ENCODE data around the gene STX19.

Gene STX19

DNA sequence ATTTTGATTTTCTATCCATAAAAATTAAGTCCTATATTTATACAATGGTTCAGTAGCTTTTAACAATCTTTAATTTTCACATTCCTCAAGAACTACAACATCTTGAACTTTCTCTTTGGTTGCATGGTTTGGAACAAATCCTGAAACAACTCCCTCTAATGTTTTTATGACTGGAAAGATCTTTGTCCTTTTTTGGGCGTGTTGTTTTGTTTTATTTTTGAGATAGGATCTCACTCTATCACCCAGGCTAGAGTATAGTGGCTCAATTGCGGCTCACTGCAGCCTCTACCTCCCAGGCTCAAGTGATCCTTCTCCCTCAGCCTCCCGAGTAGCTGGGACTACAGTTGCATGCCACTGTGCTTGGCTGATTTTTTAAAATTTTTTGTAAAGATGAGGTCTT lies 4.0 kb downstream of the STX19 start:
- no peak for DNase-seq

DNA sequence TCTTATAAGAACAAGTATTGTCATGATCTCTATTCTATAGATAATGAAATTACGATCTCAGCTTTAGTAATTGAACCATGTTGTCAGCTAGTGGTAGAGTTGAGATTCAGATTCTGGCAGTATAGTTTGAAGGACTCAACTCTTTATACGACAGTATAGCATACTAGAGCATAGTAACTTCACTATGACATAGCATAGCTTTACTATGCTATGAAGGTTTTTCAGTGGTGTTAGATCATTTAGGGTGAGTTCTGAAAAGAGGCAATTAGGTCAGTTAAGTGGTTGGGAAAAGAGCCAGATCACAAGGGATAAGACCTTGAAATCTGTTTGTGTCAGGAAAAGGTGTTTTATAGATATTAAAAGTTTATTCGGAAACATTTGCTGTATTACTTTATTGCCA lies 8.1 kb downstream of the STX19 start:
- DNase-seq = no peak

DNA sequence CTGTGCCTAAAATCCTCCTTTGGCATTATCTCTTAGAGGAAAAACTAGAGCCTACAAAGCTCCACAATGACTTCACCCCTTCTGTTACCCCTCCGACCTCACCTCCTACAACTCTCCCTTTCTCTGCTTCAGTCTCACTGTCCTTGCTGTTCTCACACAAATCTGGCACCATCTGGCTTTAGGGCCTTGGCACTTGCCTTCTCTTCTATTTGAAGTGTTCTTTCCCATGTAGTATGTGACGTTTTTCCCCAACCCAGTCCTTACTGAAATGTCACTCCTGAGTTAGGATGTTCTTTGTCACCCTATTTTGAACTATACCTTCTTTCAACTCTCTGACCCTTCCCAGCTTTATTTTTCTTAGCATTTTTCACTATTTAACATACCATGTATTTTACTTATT lies 8.7 kb downstream of the STX19 start:
- DNase-seq = no peak

DNA sequence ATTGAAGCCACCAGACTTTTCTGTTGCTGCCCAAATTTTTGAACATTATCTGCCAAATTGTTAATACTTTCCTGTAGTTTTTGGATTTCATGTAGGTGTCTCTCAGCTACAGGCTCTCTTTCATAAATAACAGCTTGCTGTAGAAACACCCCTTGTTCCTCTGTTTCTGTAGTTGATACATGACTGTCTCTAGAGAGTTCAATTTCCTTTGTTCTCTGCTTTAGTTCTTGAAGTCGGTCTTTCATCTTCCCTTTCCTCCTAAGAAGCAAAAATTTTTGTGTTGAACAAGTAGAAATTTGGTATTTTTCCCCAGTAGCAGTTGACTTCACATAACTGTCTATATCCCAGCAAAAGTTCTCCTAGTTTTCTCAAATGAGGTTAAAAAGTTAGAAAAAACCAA lies 13.4 kb downstream of the STX19 start:
- DNase-seq = no peak

DNA sequence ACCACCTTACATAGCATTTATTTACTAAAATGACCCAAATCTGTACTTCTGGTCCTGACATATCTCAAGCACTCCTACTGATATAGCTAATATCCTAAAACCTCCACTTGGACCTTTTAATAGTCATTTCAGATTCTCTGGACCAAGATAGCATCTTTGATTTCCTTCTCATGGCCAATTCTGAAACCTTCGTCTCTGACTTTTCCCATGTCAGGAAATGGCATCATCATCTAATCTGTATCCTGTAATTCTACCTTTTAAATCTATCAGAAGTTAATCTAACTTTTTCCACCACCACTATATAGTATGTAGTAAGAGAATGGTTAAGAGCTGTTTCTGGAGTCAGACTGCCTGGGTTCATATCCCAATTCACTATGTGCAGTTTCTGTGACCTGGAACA lies 16.2 kb downstream of the STX19 start:
- no peak for DNase-seq

DNA sequence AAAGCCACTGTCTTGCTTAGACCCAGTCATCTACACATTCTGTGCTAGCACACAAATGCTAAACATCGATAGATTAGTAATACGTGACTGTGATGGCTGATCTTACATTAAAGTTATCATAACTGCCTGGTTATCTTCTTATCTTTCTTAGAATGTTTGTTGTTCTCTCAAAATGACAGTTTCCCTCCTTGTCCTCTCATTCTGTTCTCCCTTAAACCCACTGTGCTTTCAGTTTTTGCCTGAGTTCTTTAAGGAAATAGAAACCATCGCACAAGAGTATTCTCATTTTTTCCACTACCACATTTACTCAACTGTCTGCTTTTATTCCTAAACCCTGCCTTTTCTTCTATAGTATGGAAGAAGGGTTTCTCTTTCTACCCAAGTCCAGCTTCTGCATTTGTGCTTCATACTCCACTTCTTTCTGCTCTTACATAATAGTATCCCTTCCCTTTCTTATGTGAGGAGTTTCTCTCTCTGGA lies 17.1 kb downstream of the STX19 start:
- DNase-seq = no peak

DNA sequence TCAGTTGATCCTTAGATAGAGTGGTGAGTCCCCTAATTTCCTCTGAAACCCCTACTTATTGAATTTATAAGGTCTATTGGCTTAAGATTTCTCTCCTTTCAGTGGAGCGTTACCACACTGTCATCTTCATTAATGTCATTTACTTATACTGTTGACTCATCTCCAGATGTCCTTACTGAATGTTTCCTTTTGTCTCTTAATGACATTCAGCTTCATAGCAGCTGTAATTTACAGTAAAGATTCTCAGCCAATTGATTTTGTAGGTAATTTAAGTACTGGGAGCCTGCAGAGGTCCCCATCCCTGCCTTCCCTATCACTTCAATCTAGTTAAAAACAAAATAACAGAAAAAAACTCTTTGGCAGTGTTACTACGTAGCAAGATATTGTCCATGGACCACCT lies 18.8 kb downstream of the STX19 start:
- DNase-seq = no peak

DNA sequence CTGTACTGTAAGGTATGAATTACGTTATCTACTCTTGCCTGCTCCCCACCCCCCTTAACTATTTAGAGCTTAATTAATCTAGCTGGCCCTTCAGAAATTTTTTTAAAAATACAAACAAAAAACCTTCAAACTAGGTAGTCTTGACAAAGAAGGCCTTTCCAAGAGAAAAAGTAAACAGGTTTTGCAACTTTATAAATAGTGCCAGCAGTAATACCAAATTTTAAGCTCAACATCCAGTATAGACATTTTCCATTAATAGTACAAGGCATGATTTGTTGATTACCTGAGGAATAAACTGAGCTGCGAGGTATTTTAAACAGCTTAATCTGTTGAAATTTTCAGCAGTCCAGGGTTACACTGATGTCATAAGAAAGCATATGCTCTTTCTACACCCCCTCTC lies 20.1 kb downstream of the STX19 start:
- no peak for DNase-seq

DNA sequence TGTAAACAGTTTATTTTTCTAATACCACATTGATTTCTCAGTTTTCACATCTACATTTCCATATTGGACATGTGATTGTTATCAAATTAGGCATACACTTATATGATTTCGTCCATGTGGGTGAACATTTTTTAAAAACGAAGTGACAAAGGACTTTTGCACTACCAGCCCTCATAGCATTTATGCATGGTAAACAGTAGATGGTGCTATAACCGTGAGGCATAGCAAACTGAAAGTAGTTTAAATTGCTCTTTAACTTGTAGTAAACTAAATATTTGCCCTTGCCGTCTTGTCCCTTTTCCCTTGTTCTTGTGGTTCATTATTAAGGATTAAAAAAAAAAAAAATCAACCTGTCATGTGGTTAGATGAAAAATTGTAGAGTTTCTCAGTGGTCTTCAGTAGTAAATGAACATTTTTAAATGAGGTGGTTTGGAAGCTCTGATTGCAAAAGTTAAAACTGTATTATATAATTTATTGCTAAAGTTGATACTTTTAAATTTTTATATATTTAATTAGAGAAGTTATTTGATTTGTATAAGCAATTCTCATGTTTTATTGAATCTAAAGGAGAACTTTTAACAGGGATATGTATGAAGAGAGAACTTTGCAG lies 24.0 kb downstream of the STX19 start:
- peak in 1 of 2 donors; percentile 5 for DNase-seq

DNA sequence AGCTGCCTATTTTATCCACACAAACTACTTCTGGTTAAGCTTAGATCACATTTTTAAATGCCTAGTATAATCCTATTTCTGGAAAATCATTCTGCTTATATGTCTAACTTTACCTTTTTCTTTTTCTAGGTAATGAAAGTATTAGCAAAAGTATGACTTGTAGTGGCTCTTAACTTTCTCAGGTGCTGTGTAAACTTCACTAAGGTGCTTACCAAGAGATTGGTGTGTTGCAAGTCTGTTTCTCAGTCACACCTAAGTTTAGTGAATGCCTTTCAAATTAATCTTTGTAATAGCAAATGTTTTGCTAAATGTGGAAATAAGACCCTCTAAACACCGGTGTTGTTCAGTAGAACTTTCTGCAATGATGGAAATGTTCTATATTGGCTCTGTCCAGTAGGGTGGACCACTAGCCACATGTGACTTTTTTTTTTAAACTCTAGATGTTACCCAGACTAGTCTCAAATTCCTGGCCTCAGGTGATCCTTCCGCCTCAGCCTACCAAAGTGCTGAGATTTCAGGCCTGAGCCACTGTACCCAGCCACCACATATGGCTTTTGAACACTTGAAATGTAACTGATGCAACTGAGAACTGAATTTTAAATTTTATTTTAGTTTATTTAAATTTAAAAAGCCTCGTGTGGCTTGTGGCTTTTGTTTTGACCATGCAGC lies 26.4 kb downstream of the STX19 start:
- no peak for DNase-seq

DNA sequence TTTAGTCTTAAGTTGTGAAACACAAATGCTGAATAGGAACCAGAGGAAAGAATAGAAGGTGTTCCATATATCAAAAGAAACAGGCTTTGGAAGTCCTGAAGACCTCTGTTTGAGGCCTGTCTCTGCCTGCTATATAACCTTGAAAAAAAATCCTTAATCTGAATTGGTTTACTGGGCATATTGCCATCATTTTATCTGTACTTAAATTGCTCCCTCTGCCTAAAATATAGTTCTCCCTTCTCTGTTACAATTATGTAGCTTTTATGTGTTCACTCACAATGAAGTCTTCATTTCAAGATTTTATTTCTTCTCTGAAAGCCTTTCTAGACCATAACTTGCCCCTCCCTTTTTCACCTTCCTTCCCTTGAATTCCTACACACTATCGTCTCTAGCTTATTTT lies 27.2 kb downstream of the STX19 start:
- no peak for DNase-seq

DNA sequence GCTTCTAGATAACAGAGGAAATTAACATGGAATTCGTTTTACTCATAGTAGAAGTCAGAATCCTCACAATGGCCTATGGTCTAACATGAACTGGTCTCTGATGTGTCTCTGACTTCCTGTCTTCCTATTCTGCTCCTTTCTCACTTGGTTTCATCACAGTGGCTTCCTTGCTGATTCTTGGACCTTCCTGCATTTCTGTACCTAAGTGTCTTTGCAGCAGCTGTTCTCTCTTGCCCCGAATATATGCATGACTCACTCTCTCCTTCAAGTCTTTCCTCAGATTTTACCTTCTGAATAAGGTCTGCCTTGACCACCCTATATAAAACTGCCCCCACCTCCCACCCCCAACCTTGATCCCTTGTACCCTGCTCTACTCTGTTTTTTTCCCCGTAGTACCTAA lies 34.3 kb downstream of the STX19 start:
- no peak for DNase-seq

DNA sequence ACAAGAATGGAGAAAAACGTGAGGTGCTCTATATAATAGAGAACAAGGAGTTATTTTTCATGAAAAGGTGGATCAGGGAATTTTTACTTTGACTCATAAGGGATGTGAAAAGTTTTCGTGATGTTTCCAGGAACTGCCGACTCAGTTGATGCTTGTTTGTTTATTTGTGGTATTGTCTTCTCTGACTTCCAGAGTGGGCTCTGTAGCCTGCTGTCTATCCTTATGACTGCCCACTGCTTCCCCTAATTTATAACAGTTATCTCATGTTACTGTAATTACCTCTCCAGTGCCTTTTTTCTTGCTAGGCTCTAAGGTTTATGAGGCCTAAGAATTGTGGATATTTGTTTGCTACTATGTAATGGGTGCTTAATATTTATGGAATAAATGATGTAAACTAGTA lies 36.2 kb downstream of the STX19 start:
- DNase-seq = no peak

DNA sequence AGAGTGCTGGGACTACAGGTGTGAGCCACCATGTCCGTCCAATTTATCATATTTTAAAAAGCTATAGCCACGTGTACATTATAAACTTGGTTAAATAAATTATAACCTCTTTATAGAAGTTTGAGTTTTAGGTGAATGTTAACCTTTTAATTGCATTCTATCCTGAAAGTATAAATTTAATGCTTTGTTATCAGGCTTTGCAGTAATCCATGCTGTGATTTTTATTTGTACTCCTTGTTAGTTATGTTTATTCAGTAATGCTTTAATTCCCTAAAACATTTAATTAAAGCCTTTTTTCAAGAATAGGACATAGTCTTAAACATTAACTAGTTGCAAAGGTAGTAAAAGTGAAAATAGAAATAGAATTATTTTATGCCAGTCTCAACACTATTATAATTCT lies 36.8 kb downstream of the STX19 start:
- DNase-seq = no peak

DNA sequence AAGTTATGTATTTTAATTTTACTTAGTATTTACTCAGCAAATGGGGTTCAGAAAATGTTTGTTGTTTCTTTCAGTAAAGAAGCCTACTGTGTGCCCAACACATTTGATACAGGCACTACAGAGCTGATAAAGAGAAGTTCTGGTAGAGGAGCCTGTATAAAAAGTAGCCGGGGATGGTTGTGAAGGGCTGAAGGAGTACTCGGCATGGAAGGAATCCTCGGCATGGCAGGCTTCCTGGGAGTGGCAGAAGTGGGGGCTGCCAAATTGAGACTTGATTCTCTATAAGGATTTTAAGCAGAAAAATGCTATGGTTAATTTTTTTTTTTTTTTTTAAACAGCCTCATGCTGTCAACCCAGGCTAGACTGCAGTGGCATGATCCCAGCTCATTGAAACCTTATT lies 39.2 kb downstream of the STX19 start:
- DNase-seq = no peak

DNA sequence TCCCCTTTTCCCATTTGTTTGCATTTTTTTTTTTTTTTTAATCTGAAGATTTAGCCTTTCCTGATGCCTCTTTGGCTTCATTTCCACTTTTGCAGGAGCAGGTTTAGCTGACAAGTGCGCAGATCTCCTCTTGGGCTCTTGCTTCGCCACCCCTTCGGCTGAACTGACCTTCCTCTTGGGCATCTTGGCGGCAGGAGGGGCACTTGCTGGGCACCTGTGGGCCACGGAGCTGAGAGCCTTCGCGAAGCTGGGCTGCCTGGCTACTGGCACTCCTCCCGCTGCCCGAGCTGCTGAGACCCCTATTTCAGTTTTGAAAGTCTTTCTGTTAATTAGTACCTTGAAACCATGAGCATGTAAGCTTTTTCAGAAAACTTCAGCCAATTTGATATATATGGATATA lies 39.6 kb downstream of the STX19 start:
- DNase-seq = no peak

DNA sequence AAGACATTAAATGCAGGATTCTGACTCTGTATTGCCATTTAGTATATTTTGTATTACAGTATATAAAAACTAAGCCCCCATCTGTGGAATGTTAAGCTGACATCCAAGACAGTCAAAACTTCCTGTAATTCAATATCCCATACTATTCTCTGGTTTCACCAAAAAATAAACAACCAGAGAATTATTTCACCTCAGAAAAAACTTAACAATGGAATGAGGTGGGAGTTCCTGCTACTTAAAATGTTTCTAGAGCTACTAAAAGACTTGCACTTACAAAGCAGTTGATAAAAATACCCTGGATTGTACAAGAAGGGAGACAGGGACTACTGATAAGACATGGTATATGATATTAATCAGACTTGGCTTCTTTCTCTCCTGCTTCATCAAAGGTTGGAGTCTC lies 40.1 kb downstream of the STX19 start:
- DNase-seq = no peak

DNA sequence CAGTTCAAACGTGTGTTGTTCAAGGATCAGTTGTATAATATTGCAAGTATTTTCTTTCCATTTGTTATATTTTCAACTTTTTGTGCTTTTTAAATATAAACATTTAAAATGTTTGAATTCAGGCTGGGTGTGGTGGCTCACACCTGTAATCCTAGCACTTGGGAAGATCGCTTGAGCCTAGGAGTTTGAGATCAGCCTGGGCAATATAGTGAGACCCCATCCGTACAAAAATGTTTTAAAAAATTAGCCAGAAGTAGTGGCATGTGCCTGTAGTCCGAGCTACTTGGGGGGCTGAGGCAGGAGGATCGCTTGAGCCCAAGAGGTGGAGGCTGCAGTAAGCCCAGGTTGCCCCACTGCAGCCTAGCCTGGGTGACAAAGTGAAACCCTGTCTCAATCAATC lies 43.8 kb downstream of the STX19 start:
- no peak for DNase-seq

DNA sequence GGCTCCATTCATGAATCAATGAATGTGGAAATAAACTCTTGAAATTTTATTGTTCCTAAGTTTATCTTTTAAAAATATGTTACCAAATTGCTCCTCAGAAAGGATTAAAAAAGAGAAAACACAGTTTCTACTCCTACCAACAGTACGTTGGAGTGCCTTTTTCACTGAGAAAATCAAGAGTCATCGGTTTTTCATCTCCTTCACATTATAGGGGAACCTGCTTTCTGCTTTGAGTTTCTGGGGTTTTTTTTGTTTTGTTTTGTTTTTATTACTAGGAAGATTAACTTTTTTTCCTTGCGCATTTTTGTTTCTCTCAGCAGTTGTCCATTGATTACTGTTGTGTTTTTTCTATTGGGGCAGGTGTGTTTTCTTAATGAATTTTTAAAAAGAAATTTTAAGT lies 45.0 kb downstream of the STX19 start:
- no peak for DNase-seq

DNA sequence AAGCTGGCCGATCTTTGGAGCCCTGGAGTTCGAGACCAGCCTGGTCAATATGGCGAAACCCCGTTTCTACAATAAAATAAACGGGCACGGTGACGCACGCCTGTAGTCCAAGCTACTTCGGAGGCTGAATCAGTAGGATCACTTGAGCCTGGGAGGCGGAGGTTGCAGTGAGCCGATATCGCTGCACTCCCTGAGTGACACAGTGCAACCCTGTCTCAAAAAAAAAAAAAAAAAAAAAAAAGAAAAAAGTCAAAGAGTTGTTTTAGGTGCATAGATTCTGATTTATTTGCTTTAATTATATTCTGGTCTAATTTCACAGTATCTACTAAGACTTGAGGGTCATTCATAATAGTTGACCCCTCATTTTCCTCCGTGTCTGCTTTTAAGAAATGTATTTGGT lies 46.7 kb downstream of the STX19 start:
- no peak for DNase-seq

DNA sequence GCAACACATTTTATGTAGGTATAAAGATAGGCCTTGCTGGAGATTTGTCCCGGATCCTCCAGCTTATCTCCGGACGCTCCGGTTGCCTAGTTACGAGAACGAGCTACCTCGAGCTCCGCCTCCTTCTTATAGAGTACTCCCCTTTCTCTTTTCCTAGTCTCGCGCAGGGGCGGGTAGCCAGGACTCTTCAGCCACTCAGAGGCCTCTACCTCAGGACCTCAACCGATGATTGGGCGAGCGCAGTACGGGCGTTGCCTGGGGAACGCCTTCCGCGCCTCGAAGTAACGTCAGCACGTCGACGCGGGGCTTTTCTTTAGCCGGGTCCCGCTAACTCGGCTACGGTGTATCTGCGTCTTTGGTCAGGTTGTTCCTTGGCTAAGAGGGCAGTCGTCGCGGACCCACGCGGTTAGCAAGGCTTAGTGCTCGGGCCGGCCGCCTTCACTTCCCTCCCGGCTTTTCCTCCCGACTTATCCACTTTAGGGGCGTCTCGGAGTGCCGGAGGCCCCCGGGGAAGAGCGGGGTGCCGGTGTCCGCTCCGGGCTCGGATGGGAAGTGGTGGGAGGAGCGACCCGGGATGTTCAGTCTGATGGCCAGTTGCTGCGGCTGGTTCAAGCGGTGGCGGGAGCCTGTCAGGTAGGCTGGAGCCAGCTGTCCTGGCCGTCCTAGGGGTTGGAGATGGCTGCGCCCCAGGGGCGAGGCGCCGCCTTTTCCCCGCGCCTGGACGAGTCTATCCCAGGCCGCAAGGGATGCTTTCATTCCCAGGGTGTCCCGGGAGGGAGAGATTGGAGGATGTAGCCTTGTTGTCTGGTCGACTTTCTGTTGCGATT lies 48.3 kb downstream of the STX19 start, which contains the start of gene ARL13B:
Gene ARL13B, plus strand, starts transcription at position 306 of the 827 bp plus-strand sequence. Its CDS starts 269 bp downstream, at position 575.
- DNase-seq = peak; percentile 92

DNA sequence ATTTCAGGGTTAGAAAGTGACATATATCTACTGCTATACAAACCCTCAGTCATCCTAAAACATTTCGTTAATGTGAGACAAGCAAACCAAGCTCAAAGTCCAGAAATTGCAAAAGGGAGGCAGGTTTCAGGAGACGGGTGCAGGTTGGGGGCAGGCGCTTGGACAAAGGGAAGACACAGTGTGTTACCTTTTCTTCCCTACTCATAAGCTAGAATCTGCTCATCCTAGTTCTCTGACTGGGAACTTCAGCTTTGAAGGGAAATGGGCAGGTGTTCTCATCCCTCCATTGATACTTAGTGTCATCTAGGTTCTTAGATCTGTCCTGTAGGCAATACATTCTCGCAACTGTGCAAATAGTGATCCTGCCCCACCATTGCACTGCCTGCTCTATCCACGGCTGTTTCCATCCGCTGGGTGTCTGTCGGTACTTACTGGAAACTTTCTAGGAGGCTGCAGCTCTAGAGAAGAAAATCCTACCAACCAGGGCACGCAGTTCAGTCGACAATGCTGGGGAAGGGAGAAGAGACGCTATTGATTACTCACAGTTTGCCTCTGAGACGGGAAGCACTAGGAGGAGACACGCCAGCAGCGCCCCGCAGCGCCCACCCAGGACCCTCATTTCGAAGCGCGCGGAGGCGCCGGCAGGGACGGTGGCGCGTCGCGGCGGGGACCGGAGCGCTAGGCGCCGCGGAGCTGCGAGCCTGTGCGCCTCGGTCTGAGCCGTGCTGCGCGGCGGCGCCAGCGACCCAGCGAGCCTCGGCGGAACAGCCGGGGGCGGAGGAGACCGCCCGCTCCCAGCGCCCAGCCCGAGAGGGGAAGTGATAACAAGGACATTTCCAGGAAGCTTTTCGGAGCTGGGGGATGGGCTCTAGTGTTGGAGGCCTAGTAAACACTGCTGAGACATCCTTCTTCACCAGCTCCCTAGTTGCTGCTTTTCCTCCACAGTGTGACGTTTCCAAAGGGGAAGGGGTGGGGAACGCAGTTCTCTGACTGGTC lies 55.0 kb downstream of the STX19 start, which contains the start of gene PROS1:
Gene PROS1, minus strand, starts transcription at position 766 of the 996 bp plus-strand sequence. Its CDS starts 147 bp downstream, at position 619.
- DNase-seq = peak; percentile 15 to 26

DNA sequence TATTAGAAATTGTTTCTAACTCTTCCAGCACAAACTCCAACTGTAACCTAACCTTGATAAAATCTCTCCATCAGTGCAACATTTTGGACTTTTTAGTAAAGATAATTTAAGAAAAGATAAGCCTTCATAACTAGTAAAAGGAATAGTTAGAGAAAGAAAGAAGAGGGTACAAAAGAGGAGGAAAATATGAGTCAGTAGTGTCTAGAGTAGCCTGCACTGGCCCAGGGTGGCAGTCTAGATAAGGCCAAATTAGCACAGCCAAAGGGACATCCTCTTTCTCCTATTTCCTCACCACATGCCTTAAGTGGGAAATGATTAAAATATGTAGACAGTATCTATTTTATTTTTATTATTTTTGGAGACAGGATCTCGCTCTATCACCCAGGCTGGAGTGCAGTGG lies 58.4 kb downstream of the STX19 start:
- no peak for DNase-seq

All from activated CD4-positive, alpha-beta T cell treated with anti-CD3 and anti-CD28 coated beads for 4 hours (primary cell).